Stimulated activated CD4-positive, alpha-beta T cell treated with anti-CD3 and anti-CD28 coated beads, TNF-alpha, amount 100 ng/mL, for 4 hours (primary cell): ENCODE data around the gene TARM1.
A peak's percentile ranks its signal among the peaks of the same experiment; 100 is the strongest.

Experiments
- DNase-seq, 3 experiments: peaks; one replicate each; pipeline ENCODE4 v3.0.0-alpha.2; 2020; ENCODE audit warnings: low read depth in 3 of 3

The TARM1 gene

GRCh38 chr19:54081032-54081431 lies at the start of gene TARM1:
TSS of gene TARM1 (minus strand) at chr19:54081365. CDS start at chr19:54081340, 25 bp downstream.
- DNase-seq, result no peak

- no peak for DNase-seq
Observed at GRCh38 chr19:54129617-54129996, 48.4 kb upstream of the TARM1 start.

- no peak for DNase-seq
Observed at GRCh38 chr19:54128796-54129616, 47.8 kb upstream of the TARM1 start.

DNA sequence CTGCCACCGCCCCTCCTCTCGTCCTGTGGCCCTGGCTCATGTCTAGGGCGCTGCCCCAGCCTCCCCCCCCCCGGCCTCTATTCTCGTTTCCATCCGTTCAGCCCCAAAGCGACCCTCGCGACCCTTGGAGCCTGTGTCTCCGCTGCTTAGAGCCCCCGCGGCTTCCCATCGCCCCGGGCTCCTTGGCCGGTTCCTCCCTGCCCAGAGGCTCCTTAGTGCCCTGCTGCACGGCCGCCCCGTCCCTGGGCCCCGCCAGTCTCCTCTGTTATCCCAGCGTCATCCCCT lies 47.2 kb upstream of the TARM1 start:
- DNase-seq, result no peak

GRCh38 chr19:54127688-54128440 lies 46.7 kb upstream of the TARM1 start:
- DNase-seq, result no peak

DNA sequence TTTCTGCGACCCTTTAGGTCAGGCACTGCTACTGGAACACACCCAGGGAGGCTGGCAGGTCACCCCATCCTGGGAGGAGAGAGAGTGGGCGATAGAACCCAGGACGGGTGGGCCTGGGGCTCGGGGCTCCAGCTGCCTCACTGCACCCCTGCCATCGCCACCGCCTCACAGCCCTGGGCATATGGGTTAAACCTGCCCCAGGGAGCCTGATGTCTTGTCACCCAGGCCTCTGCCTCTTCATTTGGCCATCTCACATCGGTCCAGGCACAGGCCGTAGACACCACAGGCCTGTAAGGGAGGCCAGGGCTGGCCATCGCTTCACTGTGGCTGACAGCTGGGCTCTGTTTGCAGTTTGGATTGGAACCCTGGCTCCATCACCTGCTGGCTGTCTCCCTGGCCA lies 44.5 kb upstream of the TARM1 start:
- DNase-seq, result no peak

- DNase-seq, result no peak
Observed at GRCh38 chr19:54124393-54124792, 43.2 kb upstream of the TARM1 start.

DNA sequence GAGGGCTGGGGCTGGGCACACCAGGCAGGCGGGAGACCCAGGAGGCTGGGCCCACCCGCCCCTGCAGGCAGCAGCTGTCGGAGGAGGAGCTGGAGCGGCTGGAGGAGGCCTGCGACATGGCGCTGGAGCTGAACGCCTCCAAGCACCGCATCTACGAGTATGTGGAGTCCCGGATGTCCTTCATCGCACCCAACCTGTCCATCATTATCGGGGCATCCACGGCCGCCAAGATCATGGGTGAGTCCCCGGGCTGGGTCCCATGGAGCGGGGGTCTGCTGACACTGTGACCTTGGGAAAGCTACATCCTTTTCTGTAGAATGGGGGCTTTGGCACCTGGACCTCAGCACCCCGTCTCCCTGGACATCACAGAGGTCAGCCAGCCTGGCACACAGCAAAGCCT lies 42.5 kb upstream of the TARM1 start:
- no peak for DNase-seq

GRCh38 chr19:54121259-54121658 lies 40.1 kb upstream of the TARM1 start:
- DNase-seq, result no peak

DNA sequence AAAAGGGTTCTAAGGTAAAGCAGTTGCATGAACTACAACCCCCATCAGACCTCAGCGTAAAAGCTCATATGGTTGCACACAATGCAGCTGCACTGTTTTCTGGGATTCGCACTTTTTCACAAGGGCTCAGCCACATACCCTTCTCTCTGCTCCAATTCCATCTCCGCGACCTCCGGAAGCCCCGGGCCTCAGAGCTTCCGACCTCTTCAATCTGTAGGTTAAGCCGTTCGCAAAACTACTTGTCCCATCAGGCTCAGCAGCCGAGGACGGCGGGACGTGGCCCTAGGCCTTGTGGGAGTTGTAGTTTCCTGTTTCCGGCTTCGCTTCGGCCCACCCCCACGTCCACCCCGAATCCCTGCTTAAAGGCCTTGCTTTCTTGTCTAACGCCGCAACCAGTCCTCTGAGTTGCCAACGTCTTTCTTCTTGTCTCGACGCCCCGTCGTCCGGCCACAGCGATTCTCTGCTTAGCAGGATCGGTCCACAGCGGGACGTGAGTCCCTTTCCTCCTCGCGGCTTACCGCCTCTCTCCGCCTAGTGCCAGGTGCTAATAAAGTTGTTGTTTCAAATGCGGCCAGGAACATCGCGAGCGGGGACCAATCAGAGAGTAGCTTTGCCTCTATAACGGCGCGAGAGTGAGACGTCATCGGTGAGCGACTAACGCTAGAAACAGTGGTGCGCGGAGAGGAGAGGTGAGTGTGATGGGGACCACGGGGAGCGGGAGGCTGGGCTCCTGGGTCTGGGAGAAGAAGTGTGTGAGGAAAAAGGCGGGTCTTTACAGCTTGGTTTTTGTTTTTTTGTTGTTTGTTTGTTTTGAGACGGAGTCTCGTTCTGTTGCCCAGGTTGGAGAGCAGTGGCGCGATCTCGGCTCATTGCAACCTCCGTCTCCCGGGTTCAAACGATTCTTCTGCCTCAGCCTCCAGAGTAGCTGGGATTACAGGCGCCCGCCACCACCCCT lies 34.2 kb upstream of the TARM1 start, which contains the start of the genes PRPF31 and TFPT:
PRPF31 (plus strand) TSS at position 646 of the 955 bp plus-strand sequence. CDS start 2,525 bp downstream, outside the sequence.
TFPT (minus strand) TSS at position 549 of the 955 bp plus-strand sequence; CDS start at position 161, 388 bp downstream.
- peak; percentile 77 to 94 (median 93) for DNase-seq

DNA sequence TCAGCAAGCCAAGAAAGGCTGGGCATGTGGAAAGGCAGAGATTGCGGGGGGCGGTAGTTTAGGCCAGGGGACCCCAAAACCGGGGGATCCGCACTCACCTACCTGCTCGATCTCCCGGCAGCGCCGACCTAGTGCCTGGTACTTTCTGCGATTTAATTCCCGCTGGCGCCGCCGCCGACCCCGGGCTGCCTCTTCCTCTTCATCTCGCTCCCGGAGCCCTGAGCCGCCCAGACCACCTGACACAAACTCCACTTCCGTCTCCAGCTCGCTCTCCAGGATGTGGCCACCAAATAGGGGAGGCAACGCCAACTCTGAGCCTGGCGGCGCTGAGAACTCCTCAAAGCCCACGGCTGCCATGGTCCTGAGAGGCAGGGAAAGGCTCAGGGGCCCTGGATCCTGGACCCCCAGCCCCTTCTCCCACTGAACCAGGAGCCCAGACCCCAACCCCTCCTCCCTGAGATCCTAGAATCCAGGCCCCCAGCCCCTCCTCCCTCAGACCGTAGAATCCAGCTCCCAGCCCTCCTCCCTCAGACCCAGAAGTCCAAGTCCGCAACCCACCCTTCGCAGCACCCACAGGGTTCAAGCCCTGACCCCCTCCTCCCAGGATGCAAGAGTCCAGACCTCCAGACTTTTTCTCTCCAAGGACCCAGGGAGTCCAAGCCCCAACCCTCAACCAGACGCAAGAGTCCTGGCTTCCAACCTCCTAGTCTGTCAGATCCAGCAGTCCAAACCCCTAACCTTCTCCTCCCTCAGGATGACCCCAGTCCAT lies 33.4 kb upstream of the TARM1 start:
- DNase-seq, result no peak

DNA sequence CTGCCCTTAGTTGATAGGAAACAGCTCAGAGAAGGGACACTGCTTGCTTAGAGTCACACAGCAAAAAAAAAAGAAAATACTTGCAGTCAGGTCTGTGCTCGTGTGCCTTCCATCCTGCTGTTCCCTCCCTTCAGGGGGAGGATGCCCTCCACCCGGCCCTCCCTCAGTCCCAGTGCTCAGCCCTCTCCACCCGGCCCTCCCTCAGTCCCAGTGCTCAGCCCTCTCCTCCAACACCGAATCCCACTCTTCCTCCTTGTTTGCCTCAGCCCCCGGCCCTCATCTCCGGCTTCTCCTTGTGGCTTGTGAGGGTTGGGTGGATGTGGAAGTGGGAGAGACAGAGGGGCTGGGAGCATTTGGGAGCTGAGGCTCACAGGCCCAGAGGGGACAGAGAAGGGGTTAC lies 28.5 kb upstream of the TARM1 start:
- no peak for DNase-seq

- DNase-seq, result no peak
Observed at GRCh38 chr19:54108496-54108895, 27.3 kb upstream of the TARM1 start.

DNA sequence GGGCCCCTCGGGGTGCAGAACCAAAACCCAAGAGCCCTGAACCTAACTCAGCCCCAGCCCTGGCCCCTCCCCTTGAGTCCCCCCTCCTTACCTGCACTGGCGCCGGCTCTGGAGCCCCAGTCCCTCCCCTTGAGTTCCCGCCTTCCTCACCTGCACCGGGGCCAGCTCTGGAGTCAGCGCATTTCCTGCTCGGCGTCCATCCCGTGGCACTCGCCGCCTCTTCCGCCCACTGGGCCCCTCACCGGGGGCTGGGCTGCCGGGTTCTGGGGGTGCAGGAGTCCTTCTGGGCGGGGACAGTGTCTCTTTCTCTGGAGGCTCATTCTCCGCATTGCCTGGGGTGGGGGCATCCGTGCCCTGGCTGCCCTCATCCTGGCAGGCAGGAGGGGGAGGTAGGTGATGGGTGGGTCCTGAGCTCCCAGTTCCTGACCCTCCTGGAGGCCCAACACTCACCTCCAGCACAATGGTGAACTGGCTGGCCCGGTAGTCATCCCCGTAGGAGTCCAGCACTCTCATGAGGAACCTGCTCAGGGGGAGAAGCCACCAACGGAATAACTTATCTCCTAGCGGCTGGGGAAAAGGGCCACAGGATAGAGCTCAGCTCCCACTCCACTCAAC lies 26.8 kb upstream of the TARM1 start:
- DNase-seq, result no peak

DNA sequence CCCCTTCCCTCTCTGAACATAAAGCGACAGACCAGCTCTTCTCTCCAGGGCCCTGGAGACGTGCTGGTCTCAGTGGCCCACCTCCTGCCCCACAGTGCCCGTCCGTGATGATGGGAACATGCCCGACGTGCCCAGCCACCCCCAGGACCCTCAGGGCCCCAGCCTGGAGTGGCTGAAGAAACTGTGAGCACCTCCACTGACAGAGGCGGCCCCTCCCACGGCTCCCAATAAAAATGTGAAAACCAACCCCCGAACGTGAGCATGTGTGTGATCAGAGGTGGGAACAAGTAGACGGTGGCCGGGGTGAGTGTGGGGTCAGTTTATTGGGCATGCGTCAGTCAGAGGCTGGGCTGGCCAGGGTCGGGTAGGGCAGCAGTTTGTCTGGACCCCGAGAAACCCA lies 25.6 kb upstream of the TARM1 start:
- no peak for DNase-seq

DNA sequence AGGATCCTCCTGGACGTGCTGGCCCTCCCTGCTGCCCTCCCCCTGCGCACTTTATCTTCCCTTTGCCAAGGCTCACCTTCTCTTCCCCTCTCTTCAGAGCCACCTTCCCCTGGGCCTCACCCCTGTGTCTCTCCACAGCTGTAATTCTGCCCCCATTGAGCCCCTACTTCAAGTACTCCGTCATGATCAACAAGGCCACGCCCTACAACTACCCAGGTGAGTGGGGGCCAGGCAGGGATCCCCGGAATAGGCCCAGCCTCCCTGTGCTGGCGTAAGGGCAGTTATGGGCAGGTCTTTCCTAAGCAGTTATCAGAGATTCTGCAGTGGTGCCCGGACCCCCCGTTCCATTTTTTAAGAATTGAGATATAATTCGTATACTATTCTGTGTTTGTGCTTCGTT lies 24.6 kb upstream of the TARM1 start:
- no peak for DNase-seq

DNA sequence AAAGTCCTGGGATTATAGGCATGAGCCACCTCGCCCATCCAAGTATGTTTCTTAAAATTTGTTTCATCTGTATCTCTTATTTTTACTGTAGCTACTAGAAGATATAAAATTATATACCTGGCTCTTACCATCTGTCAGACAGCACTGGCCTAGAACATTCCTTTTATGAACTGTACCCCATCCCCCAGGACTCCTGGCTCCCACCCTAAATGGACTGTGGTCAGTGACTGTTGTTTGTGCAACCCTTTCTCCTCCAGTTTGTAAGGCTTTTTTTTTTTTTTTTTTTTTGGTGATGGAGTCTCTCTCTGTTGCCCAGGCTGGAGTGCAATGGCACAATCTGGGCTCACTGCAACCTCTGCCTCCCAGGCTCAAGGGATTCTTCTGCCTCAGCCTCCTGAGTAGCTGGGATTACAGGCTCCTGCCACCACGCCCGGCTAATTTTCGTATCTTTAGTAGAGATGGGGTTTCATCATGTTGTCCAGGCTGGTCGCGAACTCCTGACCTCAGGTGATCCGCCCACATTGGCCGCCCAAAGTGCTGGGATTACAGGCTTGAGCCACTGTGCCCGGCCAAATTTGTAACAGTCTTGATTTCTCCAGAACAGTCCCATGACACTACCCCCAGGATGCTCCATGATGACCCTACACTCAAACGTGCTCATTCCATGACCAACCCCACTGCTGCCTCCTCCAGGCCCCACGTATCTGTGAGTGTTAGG lies 24.0 kb upstream of the TARM1 start:
- no peak for DNase-seq

GRCh38 chr19:54102421-54103169 lies 21.4 kb upstream of the TARM1 start, which contains the start of gene NDUFA3:
TSS of gene NDUFA3 (plus strand) at chr19:54102855. CDS start at chr19:54102879, 24 bp downstream.
- DNase-seq, result peak; percentile 85 to 98 (median 94)

DNA sequence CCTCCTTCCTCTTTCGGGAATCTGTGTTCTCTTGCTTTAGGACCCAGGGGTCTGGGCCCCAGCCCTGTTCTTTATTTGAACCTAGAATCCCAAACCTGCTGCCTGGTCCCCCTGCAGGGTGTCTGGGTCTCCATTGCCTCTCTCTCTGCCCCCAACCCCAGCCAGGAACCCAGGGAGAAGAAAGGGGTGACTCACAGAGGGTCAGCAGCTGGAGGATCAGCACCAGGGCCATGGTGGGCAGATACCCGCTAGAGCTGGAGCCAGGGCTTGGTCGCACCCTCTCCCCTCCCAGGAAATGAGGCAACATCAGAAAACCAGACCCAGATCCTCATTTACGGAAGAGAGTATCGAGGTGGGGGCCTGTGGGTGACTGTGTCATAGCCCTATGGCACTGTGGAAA lies 19.4 kb upstream of the TARM1 start, which contains the start of gene OSCAR:
OSCAR (minus strand) TSS at position 243 of the 400 bp plus-strand sequence; CDS start at position 232, 11 bp downstream.
- no peak for DNase-seq
